Stimulated activated naive CD8-positive, alpha-beta T cell treated with anti-CD3 and anti-CD28 coated beads, Interleukin-15, Interleukin-2, amounts not matched to agents 100 ng/mL and 50 ng/mL, for 24 hours (primary cell): ENCODE data around the gene AKAP12.

ENCODE experiments used
- H3K27ac Mint-ChIP-seq: one replicate; pipeline ENCODE4 v1.8.0; 2021; ENCODE audit warnings: mild to moderate bottlenecking, mixed read lengths
- H3K27me3 Mint-ChIP-seq: one replicate; pipeline ENCODE4 v1.8.0; 2021; ENCODE audit warnings: mixed read lengths
- H3K36me3 Mint-ChIP-seq: one replicate; pipeline ENCODE4 v1.8.0; 2021; ENCODE audit warnings: low read depth, mixed read lengths
- H3K4me1 Mint-ChIP-seq: one replicate; pipeline ENCODE4 v1.8.0; 2021; ENCODE audit warnings: low read depth, mixed read lengths
- H3K4me3 Mint-ChIP-seq: one replicate; pipeline ENCODE4 v1.8.0; 2021; ENCODE audit warnings: mild to moderate bottlenecking, mixed read lengths
- H3K9me3 Mint-ChIP-seq: one replicate; pipeline ENCODE4 v1.8.0; 2021; ENCODE audit warnings: mixed read lengths

The AKAP12 gene

DNA sequence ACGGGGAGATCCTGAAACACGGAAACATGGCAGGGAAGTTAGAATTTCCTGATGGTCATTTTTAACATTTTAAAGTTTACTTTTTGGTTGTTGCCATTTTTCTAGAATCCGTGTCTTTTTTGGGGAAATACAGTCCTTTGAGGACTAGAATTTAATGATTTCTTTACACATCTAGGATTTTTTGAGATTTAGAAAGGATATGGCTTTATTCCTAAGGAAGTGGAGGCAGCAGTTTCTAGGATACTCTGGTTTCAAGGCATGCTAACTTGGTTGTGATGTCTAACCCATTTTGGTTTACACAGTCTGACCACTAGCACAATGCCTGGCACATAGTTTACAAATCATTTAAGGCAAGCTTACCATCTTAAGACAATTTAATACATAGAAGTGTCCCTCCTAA lies 152.7 kb downstream of the AKAP12 start:
- Mint-ChIP-seq H3K36me3 (peaks cover 35% of the 10 kb centered on the region), H3K27me3 (no peaks in the 10 kb centered on the region), H3K4me3 (peak overlapping the region; percentile 97), H3K4me1 (peaks cover 68% of the 10 kb centered on the region), H3K9me3 (no peaks in the 10 kb centered on the region), H3K27ac (peak overlapping the region; percentile 97)

- peak overlapping the region; percentile 97 for H3K4me3 Mint-ChIP-seq
- no peaks in the 10 kb centered on the region for H3K27me3 Mint-ChIP-seq
- H3K9me3 Mint-ChIP-seq: no peaks in the 10 kb centered on the region
- peaks cover 68% of the 10 kb centered on the region for H3K4me1 Mint-ChIP-seq
- peaks cover 41% of the 10 kb centered on the region for H3K36me3 Mint-ChIP-seq
- H3K27ac Mint-ChIP-seq: peak overlapping the region; percentile 97
Measured at GRCh38 chr6:151393410-151393809, 153.6 kb downstream of the AKAP12 start.

GRCh38 chr6:151399679-151400078 lies 159.9 kb downstream of the AKAP12 start:
- Mint-ChIP-seq H3K9me3 (no peaks in the 10 kb centered on the region), H3K4me3 (no peak overlapping the region), H3K4me1 (peaks cover 60% of the 10 kb centered on the region), H3K36me3 (peaks cover 59% of the 10 kb centered on the region), H3K27ac (no peak overlapping the region), H3K27me3 (no peaks in the 10 kb centered on the region)

DNA sequence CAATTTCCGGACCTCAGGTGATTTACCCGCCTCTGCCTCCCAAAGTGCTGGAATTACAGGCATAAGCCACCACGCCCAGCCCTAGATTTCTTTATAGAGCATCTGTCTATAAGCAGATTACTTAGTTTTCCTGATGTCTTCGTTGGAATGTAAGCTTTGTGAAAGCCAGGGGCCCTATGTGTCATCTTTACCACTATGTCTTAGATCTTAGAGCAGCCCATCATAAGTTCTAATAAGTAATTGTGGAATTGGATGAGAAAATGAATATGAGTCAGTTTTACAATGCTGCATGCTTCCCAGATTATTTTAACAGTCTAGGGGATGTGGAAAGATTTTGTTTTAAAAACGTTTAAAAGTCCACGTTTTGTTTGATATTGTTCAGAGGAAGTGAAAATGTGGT lies 160.7 kb downstream of the AKAP12 start:
- H3K4me1 Mint-ChIP-seq: peaks cover 53% of the 10 kb centered on the region
- H3K27me3 Mint-ChIP-seq: no peaks in the 10 kb centered on the region
- H3K4me3 Mint-ChIP-seq: no peak overlapping the region
- H3K27ac Mint-ChIP-seq: peak overlapping the region; percentile 72
- H3K36me3 Mint-ChIP-seq: peaks cover 53% of the 10 kb centered on the region
- no peaks in the 10 kb centered on the region for H3K9me3 Mint-ChIP-seq

- Mint-ChIP-seq H3K27ac (peak overlapping the region; percentile 31), H3K4me1 (peaks cover 47% of the 10 kb centered on the region), H3K4me3 (no peak overlapping the region)
Measured at GRCh38 chr6:151402228-151402627, 162.5 kb downstream of the AKAP12 start.

DNA sequence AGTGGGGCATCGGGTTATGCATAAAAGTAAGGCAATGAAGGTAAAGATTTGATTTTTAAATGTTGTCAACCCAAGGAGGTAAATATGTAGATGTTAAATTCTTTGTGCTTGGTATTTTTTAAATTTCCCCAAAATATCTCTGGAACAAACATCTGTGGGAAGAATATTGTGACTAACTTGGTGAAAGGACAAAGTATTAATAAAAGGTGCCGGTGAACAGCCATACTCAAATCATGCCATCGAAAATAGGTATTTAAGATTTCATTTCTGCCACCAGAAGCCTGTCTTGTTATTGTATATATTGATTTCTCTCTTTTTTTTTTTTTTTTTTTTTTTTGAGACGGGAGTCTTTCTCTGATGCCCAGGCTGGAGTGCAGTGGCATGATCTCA lies 164.1 kb downstream of the AKAP12 start:
- Mint-ChIP-seq H3K36me3 (peaks cover 49% of the 10 kb centered on the region), H3K9me3 (no peaks in the 10 kb centered on the region), H3K27ac (peak overlapping the region; percentile 56), H3K4me3 (no peak overlapping the region), H3K27me3 (no peaks in the 10 kb centered on the region), H3K4me1 (peaks cover 32% of the 10 kb centered on the region)

More at GRCh38 chr6:151402228-151402627, 162.5 kb downstream of the AKAP12 start:
- no peaks in the 10 kb centered on the region for H3K27me3 Mint-ChIP-seq
- no peaks in the 10 kb centered on the region for H3K9me3 Mint-ChIP-seq
- peaks cover 53% of the 10 kb centered on the region for H3K36me3 Mint-ChIP-seq
